HEK293 (cell line): ENCODE data around the gene ZYX.

Source experiments
- ATF2 ChIP-seq: fragments of 450-650 bp; formaldehyde crosslinking; IDR thresholded peaks from 2 replicates; pipeline ENCODE4 v1.5.1; 2016; ENCODE audit warnings: missing biosample characterization, missing genetic modification characterization, low read depth
- HIC1 ChIP-seq: fragments of 450-650 bp; formaldehyde crosslinking; IDR thresholded peaks from 2 replicates; pipeline ENCODE4 v1.5.1; 2016; ENCODE audit warnings: missing biosample characterization, missing genetic modification characterization
- HOXD13 ChIP-seq: sonication (generic); formaldehyde crosslinking; IDR thresholded peaks from 2 replicates; pipeline ENCODE4 v1.8.0; 2022; ENCODE audit warnings: missing genetic modification reagents, borderline replicate concordance
- KLF8 ChIP-seq: fragments of 450-650 bp; formaldehyde crosslinking; IDR thresholded peaks from 2 replicates; pipeline ENCODE4 v1.5.1; 2016; ENCODE audit warnings: missing biosample characterization, missing genetic modification characterization
- KLF9 ChIP-seq: fragments of 450-650 bp; formaldehyde crosslinking; IDR thresholded peaks from 2 replicates; pipeline ENCODE4 v1.5.1; 2016; ENCODE audit warnings: missing biosample characterization, missing genetic modification characterization, low read depth
- TRIM28 ChIP-seq: IDR thresholded peaks from 2 replicates; pipeline ENCODE4 v1.6.1; 2011; ENCODE audit warnings: low read length, control low read depth, borderline replicate concordance
- ZBTB17 ChIP-seq: fragments of 450-650 bp; formaldehyde crosslinking; IDR thresholded peaks from 2 replicates; pipeline ENCODE4 v1.5.1; 2016; ENCODE audit warnings: missing biosample characterization, missing genetic modification characterization
- ZBTB20 ChIP-seq: fragments of 450-650 bp; formaldehyde crosslinking; IDR thresholded peaks from 2 replicates; pipeline ENCODE4 v1.5.1; 2016; ENCODE audit warnings: missing biosample characterization, missing genetic modification characterization
- ZBTB21 ChIP-seq: fragments of 450-650 bp; formaldehyde crosslinking; IDR thresholded peaks from 2 replicates; pipeline ENCODE4 v1.5.1; 2017; ENCODE audit warnings: missing biosample characterization, missing genetic modification characterization
- ZBTB26 ChIP-seq: fragments of 450-650 bp; formaldehyde crosslinking; optimal IDR thresholded peaks from 2 replicates; pipeline ENCODE3; 2016; ENCODE audit warnings: missing biosample characterization, mild to moderate bottlenecking, missing genetic modification characterization
- ZBTB6 ChIP-seq: fragments of 450-650 bp; formaldehyde crosslinking; IDR thresholded peaks from 2 replicates; pipeline ENCODE4 v1.5.1; 2017; ENCODE audit warnings: missing biosample characterization, missing genetic modification characterization
- ZFP37 ChIP-seq: fragments of 450-650 bp; formaldehyde crosslinking; IDR thresholded peaks from 2 replicates; pipeline ENCODE4 v1.5.1; 2016; ENCODE audit warnings: missing biosample characterization, missing genetic modification characterization
- ZFP41 ChIP-seq: fragments of 450-650 bp; formaldehyde crosslinking; IDR thresholded peaks from 2 replicates; pipeline ENCODE4 v1.5.1; 2016; ENCODE audit warnings: missing biosample characterization, missing genetic modification characterization, borderline replicate concordance
- ZIC2 ChIP-seq: fragments of 450-650 bp; formaldehyde crosslinking; IDR thresholded peaks from 2 replicates; pipeline ENCODE4 v1.5.1; 2016; ENCODE audit warnings: missing biosample characterization, missing genetic modification characterization
- ZNF138 ChIP-seq: fragments of 450-650 bp; formaldehyde crosslinking; IDR thresholded peaks from 2 replicates; pipeline ENCODE4 v1.5.1; 2016; ENCODE audit warnings: missing biosample characterization, missing genetic modification characterization, borderline replicate concordance
- ZNF148 ChIP-seq: fragments of 450-650 bp; formaldehyde crosslinking; IDR thresholded peaks from 2 replicates; pipeline ENCODE4 v1.5.0; 2017; ENCODE audit warnings: missing biosample characterization, missing genetic modification characterization, borderline replicate concordance
- ZNF169 ChIP-seq: fragments of 450-650 bp; formaldehyde crosslinking; IDR thresholded peaks from 2 replicates; pipeline ENCODE4 v1.5.1; 2016; ENCODE audit warnings: missing biosample characterization, missing genetic modification characterization
- ZNF311 ChIP-seq: fragments of 450-650 bp; formaldehyde crosslinking; IDR thresholded peaks from 2 replicates; pipeline ENCODE4 v1.5.1; 2017; ENCODE audit warnings: missing biosample characterization, missing genetic modification characterization, borderline replicate concordance
- ZNF366 ChIP-seq: fragments of 450-650 bp; formaldehyde crosslinking; conservative IDR thresholded peaks from 2 replicates; pipeline ENCODE4 v1.5.1; 2016; ENCODE audit warnings: missing biosample characterization, missing genetic modification characterization
- ZNF488 ChIP-seq: fragments of 450-650 bp; formaldehyde crosslinking; IDR thresholded peaks from 2 replicates; pipeline ENCODE4 v1.5.1; 2016; ENCODE audit warnings: missing biosample characterization, missing genetic modification characterization
- ZNF501 ChIP-seq: fragments of 450-650 bp; formaldehyde crosslinking; IDR thresholded peaks from 2 replicates; pipeline ENCODE4 v1.5.1; 2016; ENCODE audit warnings: missing biosample characterization, missing genetic modification characterization
- ZNF626 ChIP-seq: fragments of 450-650 bp; sonication (Bioruptor Pico); formaldehyde crosslinking; IDR thresholded peaks from 2 replicates; pipeline ENCODE4 v1.5.1; 2018; ENCODE audit warnings: missing biosample characterization, missing genetic modification characterization, inconsistent platforms
- ZNF670 ChIP-seq: fragments of 450-650 bp; formaldehyde crosslinking; IDR thresholded peaks from 2 replicates; pipeline ENCODE4 v1.5.1; 2016; ENCODE audit warnings: missing biosample characterization, missing genetic modification characterization, low read depth
- ZNF677 ChIP-seq: fragments of 450-650 bp; IDR thresholded peaks from 2 replicates; pipeline ENCODE4 v1.5.0; 2018; ENCODE audit warnings: missing biosample characterization, mild to moderate bottlenecking, missing genetic modification characterization, moderate library complexity
- ZNF76 ChIP-seq: fragments of 450-650 bp; formaldehyde crosslinking; IDR thresholded peaks from 2 replicates; pipeline ENCODE4; 2016; ENCODE audit warnings: low read depth, missing biosample characterization, missing genetic modification characterization, borderline replicate concordance

The ZYX gene

GRCh38 chr7:143380646-143381426, at the start of gene ZYX (continued):
- TF ChIP-seq ATF2 (tag by site-specific recombination): no peak
- peak; percentile 71; the same call in 1 of the 2 replicates for TF ChIP-seq ZBTB20
- peak; percentile 87 for TF ChIP-seq KLF8 (tag by site-specific recombination)
- no peak for TF ChIP-seq ZNF626 (tag by site-specific recombination)
- TF ChIP-seq ZIC2 (tag by site-specific recombination): peak; percentile 81
- TF ChIP-seq ZBTB26 (tag by site-specific recombination): peak; percentile 83
- TF ChIP-seq ZFP37 (tag by site-specific recombination): no peak
- no peak for TF ChIP-seq ZNF677 (tag by site-specific recombination)
- TF ChIP-seq ZBTB6 (tag by site-specific recombination): no peak
- TF ChIP-seq ZNF501: peak; percentile 73; the same call in 1 of the 2 replicates
- TF ChIP-seq ZNF311 (tag by site-specific recombination): no peak
- TF ChIP-seq HIC1 (tag by site-specific recombination): peak; percentile 96
- no peak for TF ChIP-seq ZFP41
- TF ChIP-seq ZBTB17 (tag by site-specific recombination): no peak
- TF ChIP-seq ZBTB21 (tag by site-specific recombination): peak; percentile 47; the same call in 1 of the 2 replicates
- TF ChIP-seq ZNF488 (tag by site-specific recombination): no peak
- TF ChIP-seq ZNF148 (tag by site-specific recombination): no peak
- TF ChIP-seq ZNF76 (tag by site-specific recombination): 0 out of 2 replicates have a peak, but pooled peaks have one; percentile 46
- no peak for TF ChIP-seq ZNF169
- no peak for TF ChIP-seq HOXD13 (CRISPR knock-in tag)
- no peak for TF ChIP-seq TRIM28
- TF ChIP-seq ZNF670: no peak
- peak; percentile 54 for TF ChIP-seq KLF9 (tag by site-specific recombination)
- TF ChIP-seq ZNF366 (tag by site-specific recombination): no peak
- no peak for TF ChIP-seq ZNF138 (tag by site-specific recombination)
